GM21515 (cell line): ENCODE data around the gene AGMO.

Experiments
- ATAC-seq: cut with Tn5 transposase; IDR thresholded peaks from one replicate; pipeline ENCODE4 v1.9.1; 2021; ENCODE audit not compliant: unreplicated experiment

AGMO gene

GRCh38 chr7:15402436-15403136 is 159.2 kb downstream of the AGMO start:
- no peak for ATAC-seq

DNA sequence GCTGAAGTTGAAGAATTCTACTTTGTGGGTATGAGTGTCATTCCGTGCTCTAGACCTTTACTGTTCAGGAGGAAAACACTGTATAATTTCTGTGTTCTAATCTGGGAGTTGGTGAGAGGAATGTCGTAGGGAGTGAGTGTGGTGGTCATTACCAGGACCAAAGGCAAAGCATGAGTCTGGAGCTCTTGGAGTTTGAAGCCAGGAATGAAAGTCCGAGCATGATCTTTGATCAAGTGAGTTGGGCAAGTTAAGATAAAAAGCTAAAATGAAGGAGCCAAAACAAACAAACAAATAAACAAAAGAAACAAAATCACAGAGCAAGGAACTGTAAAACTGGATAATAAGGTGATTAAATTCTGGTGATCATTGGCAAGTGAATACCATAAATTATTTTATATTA is 161.4 kb downstream of the AGMO start:
- no peak for ATAC-seq

GRCh38 chr7:15399441-15399840 is 162.4 kb downstream of the AGMO start:
- ATAC-seq, result no peak

DNA sequence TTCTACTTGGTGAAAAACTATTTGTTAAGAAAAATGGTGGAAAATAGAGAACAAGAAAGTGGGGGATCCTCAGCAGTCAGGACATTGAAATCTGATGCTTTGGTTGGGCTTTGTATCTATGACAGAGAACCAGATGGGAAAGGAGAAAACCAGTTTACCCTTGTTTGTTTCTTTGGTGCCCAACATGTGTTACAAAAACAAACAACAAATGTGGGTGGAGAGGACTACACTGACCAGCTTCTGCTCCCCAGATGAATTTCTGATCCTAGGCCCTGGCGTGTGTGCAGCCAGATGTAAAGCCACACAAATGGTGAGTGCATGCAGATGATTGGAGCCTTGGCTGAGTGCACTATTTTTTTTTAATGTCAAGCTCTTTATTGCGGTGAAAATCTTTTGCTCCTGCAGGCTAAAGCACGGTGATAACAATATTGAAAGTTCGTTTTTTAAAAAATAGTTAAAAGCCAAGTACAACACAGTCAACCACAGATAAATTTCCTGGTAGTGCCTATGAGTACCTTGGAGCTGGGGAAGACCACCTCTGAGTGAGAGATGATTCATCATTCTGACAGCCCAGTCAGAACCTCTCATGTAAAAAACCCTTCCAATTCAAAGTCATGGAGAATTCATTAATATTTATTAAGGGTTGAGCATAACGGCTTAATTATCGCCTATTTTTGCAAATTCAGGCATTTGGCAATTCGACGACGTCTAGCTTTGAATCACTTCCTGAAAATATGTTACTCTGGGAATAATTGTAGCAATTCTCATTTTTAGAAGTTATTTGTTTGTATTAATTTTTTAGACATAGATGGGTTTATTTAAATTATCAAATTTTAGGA is 163.7 kb downstream of the AGMO start:
- no peak for ATAC-seq

DNA sequence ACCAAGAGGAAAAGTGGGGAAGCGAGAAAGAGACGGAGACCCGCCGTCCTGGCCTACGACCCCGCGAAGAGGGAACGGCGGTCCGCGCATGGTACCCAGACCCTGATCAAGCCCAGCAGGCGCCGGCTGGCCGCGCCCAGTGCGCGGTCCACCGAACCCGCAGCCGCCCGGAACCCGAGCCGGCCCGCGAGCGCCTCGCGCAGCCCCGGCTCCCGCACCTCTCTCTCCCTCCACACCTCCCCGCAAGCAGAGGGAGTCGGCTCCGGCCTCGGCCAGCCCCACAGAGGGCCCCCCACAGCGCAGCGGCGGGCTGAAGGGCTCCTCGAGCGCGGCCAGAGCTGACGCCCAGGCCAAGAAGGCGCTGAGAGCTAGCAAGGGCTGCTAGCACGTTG is 164.7 kb downstream of the AGMO start:
- ATAC-seq, result no peak

- ATAC-seq, result no peak
Observed at GRCh38 chr7:15396210-15397158, 165.3 kb downstream of the AGMO start.

- ATAC-seq, result no peak
Observed at GRCh38 chr7:15389073-15389472, 172.7 kb downstream of the AGMO start.

- ATAC-seq, result no peak
Observed at GRCh38 chr7:15378494-15379145, 183.2 kb downstream of the AGMO start.

- ATAC-seq, result no peak
Observed at GRCh38 chr7:15376600-15376999, 185.2 kb downstream of the AGMO start.

GRCh38 chr7:15370441-15370840 is 191.4 kb downstream of the AGMO start:
- ATAC-seq, result no peak

DNA sequence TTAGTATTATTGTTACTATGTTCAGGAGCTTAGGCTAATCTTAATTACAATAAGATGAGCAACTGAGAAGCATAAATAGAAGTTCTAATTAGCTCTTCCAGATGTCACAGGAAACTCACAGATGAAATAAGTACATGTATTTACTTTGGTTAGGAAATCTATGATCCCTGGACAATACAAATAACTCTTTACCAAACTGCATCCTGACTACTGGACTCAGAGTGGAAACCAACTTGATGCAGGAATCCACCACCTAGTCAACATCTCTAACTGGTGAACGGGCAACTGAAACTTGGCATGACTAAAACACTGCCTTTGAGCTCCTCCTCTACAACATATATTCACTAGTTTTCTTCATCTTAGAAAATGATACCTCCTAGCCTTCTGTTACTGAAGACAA is 193.2 kb downstream of the AGMO start:
- no peak for ATAC-seq

DNA sequence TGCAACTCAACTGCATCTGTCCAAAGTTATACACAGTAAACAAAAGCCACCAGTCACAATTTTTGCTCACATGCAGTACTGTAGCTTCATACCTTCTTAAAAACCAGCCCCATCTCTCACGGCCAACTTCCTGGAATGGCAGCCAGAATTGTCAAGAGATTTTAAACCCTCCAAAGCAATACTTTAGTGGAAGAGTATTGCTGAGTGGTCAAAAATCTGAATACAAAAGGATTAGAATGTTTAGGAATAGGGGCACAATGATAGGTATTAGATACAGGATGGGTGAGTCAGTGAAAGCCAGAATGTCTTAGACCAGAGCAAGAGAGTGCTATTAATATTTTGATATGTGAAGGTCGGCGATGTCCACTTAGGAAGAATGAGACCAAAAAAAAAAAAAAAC is 193.9 kb downstream of the AGMO start:
- no peak for ATAC-seq

DNA sequence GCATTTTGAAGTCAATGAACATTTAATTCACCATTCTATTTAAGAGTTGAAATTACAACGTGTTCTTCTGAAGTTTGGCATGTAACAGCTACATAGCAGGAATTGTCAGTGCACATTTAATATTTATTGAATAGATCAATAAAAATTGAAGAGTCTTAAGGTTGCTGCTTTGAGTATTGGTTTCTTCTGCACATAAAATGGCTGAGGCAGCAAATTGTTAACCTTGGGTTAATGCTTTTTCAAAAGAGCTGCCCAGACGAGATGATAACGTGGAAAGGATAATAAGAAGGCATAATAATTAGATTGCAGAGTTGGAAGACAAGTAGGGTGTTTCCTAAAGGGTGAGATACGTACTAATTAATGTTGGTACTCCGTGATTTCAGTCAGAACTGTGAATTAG is 203.7 kb downstream of the AGMO start:
- no peak for ATAC-seq

DNA sequence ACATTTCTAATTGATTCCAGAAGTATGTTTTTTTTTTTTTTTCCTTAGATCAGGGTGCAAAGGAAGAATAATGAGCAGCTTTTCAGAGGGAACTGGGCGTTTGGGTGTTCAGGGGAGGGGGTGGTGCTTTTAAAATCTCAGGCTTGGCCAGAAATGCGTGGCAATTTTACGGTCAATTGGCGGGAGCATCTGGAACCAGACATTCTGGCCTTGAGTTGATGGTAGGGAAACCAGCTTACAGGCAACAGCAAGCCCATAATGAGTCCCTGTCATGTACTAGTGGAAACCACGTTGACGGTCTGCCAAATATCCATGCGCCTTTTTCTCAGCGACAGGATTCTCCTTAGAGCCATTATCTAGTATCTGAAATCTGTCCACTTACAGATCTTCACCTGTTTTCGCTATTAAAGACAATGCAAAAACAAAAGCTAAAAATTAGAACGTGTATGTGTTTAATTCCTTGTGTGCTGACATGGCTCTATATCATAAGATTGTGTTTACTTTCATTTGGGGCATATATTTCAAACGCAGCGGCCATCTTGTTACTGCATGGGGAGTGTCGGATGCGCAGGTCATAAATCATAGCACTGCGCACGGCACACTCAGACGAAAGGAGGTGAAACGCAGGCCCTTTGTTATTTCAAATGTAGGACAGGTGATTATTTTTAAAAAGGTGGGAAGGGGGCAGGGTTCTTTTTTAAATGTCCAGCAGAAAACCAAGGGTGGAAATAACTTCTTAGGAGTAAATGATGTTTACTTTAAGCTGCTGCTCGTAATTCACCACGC is 209.2 kb downstream of the AGMO start:
- no peak for ATAC-seq

DNA sequence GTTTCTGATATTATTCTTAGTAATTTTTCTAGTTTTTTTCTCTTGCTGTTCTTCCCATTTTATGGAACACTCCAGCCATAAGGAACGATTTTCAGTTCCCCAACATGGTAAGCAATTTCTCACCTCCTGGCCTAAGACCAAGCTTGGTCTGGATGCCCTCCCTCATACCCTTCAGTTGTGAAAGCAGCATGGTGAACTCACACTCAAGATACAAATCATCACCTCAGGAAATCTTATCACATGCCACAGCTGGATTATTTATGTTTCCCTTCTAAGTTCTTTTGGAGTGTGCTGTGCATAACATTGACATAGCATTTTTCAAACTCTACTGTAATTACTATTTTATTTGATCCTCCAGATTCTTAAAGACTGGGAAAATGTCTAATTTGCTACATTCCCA is 216.6 kb downstream of the AGMO start:
- ATAC-seq, result no peak

GRCh38 chr7:15341817-15342216 is 220.0 kb downstream of the AGMO start:
- ATAC-seq, result no peak

DNA sequence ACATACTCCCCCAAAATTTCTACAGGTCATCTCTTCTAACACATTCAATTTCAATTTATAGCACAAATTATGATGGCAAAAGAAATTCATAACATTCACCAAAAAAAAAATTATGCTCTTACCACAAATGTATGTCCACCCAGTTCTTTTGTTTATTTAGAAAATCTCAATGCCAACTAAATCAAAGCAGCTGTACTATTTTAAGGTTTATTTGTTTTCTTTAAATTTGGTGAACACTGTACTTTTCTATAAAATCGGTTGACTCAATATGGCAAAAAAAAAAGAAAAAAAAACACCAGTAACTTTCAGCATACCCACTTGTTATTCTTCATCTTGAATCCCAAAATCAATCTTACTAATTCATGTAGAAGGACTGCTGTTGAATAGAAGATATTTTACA is 225.7 kb downstream of the AGMO start:
- no peak for ATAC-seq

GRCh38 chr7:15335390-15335789 is 226.4 kb downstream of the AGMO start:
- no peak for ATAC-seq

GRCh38 chr7:15334536-15335263 is 227.1 kb downstream of the AGMO start:
- no peak for ATAC-seq
